Fibroblast of villous mesenchyme (primary cell): ENCODE measurements around the gene EPHB2. TPM values are rescaled to one million over a fixed set of nuclear protein-coding genes. Genes with fewer than 3 reads are reported as not detected.

Experiments
- DNase-seq: peaks from one replicate; pipeline ENCODE4 v3.0.0-alpha.2; 2010; ENCODE audit warnings: low read depth
- H3K4me3 ChIP-seq: 2 replicates; pipeline ENCODE4 v1.5.1; 2011; ENCODE audit warnings: low read depth, mild to moderate bottlenecking, low read length
- total RNA-seq: library from RNA; depleted of rRNA; stranded (reverse); fragments of >200 nt; gene quantifications from 2 replicates; pipeline ENCODE4 v1.2.3, GENCODE V29; 2012
- TF ChIP-seq, protein P1 (sequence below): IDR thresholded peaks from 2 replicates; pipeline ENCODE4 v1.5.1; 2012; ENCODE audit warnings: low read depth, mild to moderate bottlenecking, low read length; ENCODE audit not compliant: insufficient read depth

The EPHB2 gene
- total RNA-seq, 1 donor: 4.3 TPM

DNA sequence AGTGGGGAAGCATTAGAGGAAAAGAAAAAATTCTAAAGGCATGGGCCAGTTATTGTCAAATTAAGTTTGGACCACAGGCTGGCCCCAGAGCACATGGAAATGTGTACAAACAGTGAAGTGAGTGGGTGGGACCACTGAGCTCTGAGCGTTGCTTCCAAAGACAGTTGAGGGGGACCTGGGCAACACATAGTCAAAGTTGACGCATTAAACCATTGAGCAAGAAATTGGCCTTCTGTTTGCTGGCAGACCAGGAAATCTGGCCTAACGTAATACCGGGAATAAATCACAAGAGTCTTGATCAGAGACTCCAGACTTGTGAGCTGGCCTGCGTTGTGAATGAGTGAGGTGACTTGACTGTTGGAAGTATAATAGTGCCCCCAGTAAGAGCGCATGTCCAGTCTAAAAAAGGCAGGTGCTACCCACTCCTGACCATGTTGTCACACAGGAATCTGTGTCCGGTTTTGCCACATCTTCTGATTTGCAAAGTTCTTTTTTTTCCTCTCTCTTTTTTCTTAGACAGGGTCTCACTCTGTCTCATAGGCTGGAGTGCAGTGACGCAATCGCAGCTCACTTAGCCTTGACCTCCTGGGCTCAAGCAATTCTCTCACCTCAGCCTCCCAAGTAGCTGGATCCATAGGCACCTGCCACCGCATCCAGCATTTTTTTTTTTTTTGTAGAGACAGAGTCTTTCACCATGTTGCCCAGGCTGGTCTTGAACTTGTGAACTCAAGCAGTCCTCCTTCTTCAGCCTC lies 10.7 kb downstream of the EPHB2 start:
- TF ChIP-seq, protein P1, sequence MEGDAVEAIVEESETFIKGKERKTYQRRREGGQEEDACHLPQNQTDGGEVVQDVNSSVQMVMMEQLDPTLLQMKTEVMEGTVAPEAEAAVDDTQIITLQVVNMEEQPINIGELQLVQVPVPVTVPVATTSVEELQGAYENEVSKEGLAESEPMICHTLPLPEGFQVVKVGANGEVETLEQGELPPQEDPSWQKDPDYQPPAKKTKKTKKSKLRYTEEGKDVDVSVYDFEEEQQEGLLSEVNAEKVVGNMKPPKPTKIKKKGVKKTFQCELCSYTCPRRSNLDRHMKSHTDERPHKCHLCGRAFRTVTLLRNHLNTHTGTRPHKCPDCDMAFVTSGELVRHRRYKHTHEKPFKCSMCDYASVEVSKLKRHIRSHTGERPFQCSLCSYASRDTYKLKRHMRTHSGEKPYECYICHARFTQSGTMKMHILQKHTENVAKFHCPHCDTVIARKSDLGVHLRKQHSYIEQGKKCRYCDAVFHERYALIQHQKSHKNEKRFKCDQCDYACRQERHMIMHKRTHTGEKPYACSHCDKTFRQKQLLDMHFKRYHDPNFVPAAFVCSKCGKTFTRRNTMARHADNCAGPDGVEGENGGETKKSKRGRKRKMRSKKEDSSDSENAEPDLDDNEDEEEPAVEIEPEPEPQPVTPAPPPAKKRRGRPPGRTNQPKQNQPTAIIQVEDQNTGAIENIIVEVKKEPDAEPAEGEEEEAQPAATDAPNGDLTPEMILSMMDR: no peak
- H3K4me3 ChIP-seq: no peak overlapping the region
- DNase-seq: no peak

DNA sequence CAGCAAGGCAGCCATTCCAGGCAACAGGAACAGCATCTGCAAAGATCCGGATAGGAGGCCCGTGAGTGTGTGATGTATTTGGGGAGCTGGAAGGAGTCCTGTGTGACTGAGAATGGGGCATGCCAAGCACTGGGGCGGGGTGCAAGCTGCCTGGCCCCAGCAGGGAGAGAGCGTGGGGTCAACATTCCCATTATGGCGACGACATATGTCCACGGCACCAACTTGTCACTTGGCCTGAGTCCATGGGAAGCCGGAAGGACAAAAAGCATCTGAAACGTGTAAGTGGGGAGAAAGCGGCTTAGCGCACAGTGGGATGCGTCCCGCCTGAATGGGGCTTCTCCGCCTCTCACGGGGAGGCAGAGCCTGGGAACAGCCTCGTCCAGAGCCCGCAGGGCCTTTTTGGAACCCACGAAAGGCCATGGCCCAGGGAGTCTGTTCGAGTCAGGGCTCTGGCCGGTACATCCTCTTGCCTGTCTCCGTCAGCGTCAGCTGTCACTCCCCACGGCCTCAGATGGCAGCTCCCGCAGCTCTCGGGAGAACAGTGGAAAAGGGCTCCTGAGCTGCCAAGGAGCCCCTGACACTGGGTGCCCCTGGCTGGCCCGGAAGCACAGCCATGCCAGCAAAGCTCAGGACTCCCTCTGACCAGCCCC lies 12.4 kb downstream of the EPHB2 start:
- TF ChIP-seq, protein P1: no peak
- DNase-seq: no peak

DNA sequence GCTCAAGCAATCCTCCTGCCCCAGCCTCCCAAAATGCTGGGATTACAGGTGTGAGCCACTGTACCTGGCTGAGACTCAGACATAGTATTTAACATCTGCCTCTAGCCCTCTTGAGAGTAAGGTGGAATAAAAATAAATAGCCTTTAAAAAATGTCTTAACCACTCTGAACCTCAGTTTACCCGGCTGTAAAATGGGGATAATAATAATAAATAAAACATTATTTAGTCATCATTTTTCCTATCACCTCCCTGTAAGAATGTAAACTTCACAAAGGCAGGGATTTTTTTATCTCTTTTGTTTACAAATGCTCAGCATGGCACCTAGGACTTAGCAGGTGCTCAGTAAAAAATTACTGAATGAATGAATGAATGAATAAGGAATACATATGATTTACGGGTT lies 17.2 kb downstream of the EPHB2 start:
- DNase-seq: no peak
- no peak overlapping the region for H3K4me3 ChIP-seq
- TF ChIP-seq, protein P1: no peak

More for the DNA sequence above, 12.4 kb downstream of the EPHB2 start:
- no peak overlapping the region for H3K4me3 ChIP-seq

DNA sequence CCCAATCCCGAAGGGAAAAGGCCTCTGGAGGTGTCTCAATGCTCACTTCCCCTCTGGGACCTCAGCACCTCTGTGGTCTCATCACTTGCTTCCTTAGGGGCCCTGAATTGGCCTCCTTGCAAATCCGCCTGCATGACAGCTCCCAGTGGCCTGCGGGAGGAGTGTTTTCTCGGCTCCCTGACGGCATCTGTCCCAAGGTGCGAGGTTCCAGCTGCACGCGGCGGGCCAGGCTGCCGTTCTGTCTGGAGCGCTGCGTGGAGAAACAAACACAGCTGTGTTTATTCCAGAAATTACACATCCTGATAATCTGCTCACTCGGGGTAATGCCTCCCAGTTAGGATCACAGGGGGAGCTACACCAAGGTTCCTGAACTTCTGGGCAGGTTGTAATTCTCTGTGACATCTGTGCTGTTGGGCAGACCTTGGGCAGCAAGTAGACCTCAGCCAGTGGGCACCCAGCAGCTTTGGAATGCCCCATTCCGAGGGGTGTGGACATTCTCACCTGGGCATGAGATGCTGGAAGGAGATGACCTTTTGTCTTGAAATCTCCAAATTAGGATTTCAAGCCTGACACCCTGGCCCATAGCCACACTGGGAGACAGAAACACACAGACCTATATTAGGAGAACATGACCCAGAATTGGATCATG lies 18.2 kb downstream of the EPHB2 start:
- TF ChIP-seq, protein P1: no peak
- H3K4me3 ChIP-seq: no peak overlapping the region
- DNase-seq: peak; percentile 84

DNA sequence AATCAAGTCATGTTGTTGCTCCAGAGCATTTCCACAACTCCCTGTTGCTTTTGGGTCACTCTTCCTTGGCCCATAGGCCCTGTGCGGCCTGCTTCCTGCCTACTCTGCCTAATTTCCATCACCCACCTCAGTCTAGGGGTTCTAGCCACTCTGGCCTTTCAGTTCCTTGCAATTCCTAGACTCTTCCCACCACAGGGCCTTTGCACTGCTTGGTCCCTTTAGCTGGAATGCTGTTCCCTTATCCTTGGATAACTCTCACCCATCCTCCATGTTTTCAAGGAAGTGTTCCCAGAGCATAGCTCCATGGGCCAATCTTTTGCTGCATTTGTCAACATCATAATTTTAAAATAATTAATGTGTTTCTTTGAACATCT lies 18.7 kb downstream of the EPHB2 start:
- TF ChIP-seq, protein P1: no peak
- no peak overlapping the region for H3K4me3 ChIP-seq
- no peak for DNase-seq

DNA sequence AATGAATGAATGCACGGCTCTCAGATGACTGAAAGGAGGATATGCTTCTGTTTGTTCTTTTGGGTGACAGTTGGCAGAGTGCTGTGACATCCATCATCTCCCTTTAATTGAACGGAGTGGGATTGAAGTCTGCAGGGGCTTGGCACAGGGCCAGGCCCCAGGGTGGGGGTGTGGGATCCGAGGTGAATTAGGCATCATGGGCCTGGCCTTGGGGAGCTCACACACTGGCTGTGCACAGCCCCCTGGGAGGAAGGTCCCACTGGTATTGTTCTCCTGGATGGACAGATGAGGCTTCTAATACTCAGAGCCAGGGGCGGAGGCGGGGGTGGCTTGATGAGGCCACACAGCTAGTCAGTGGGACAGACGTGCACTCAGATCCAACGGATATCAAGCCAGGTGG lies 19.3 kb downstream of the EPHB2 start:
- DNase-seq: no peak
- TF ChIP-seq, protein P1: no peak
- H3K4me3 ChIP-seq: no peak overlapping the region
